ENCODE results near the gene NUDT22.

The NUDT22 gene

DNA sequence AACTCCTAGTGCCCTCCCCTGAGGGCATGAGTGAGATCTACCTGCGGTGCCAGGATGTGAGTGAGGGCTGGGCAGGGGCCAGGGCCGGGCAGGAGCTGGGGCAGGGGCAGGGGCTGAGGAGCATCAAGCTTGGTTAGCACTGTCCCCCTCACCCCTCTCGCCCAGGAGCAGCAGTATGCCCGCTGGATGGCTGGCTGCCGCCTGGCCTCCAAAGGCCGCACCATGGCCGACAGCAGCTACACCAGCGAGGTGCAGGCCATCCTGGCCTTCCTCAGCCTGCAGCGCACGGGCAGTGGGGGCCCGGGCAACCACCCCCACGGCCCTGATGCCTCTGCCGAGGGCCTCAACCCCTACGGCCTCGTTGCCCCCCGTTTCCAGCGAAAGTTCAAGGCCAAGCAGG, 5.8 kb upstream of the NUDT22 start:
- Histone ChIP-seq H3K9me3 (ENCODE audit: low read length) (no peaks in the 10 kb centered on the region), H3K9ac (ENCODE audit: low read length) (no peak overlapping the region), H3K27me3 (ENCODE audit: control insufficient read depth in 1 of 2, insufficient read depth in 2 of 2, low read length in 2 of 2) (no peaks in the 10 kb centered on the region), H3K27ac (ENCODE audit: low read depth, low read length) (no peak overlapping the region), H3K36me3 (ENCODE audit: insufficient read depth, low read length) (no peaks in the 10 kb centered on the region), H3K4me1 (ENCODE audit: insufficient read depth, low read length) (peaks cover 4% of the 10 kb centered on the region), H3K4me3 (ENCODE audit: low read depth in 1 of 2, low read length in 2 of 2) (no peak overlapping the region)

GRCh38 chr11:64220798-64221197, 5.3 kb upstream of the NUDT22 start:
- H3K36me3 ChIP-seq (ENCODE audit: insufficient read depth, low read length) = no peaks in the 10 kb centered on the region
- no peaks in the 10 kb centered on the region for H3K27me3 ChIP-seq (ENCODE audit: control insufficient read depth in 1 of 2, insufficient read depth in 2 of 2, low read length in 2 of 2)
- H3K9me3 ChIP-seq (ENCODE audit: low read length) = no peaks in the 10 kb centered on the region
- no peak overlapping the region for H3K9ac ChIP-seq (ENCODE audit: low read length)
- peaks cover 8% of the 10 kb centered on the region for H3K4me1 ChIP-seq (ENCODE audit: insufficient read depth, low read length)
- no peak overlapping the region for H3K27ac ChIP-seq (ENCODE audit: low read depth, low read length)
- no peak overlapping the region for H3K4me3 ChIP-seq (ENCODE audit: low read depth in 1 of 2, low read length in 2 of 2)

GRCh38 chr11:64222651-64223000, 3.4 kb upstream of the NUDT22 start:
- H3K9me3 ChIP-seq (ENCODE audit: low read length) = no peaks in the 10 kb centered on the region
- no peaks in the 10 kb centered on the region for H3K36me3 ChIP-seq (ENCODE audit: insufficient read depth, low read length)
- no peaks in the 10 kb centered on the region for H3K27me3 ChIP-seq (ENCODE audit: control insufficient read depth in 1 of 2, insufficient read depth in 2 of 2, low read length in 2 of 2)
- H3K4me3 ChIP-seq (ENCODE audit: low read depth in 1 of 2, low read length in 2 of 2) = no peak overlapping the region
- H3K27ac ChIP-seq (ENCODE audit: low read depth, low read length) = no peak overlapping the region
- no peak overlapping the region for H3K9ac ChIP-seq (ENCODE audit: low read length)
- peaks cover 20% of the 10 kb centered on the region for H3K4me1 ChIP-seq (ENCODE audit: insufficient read depth, low read length)

DNA sequence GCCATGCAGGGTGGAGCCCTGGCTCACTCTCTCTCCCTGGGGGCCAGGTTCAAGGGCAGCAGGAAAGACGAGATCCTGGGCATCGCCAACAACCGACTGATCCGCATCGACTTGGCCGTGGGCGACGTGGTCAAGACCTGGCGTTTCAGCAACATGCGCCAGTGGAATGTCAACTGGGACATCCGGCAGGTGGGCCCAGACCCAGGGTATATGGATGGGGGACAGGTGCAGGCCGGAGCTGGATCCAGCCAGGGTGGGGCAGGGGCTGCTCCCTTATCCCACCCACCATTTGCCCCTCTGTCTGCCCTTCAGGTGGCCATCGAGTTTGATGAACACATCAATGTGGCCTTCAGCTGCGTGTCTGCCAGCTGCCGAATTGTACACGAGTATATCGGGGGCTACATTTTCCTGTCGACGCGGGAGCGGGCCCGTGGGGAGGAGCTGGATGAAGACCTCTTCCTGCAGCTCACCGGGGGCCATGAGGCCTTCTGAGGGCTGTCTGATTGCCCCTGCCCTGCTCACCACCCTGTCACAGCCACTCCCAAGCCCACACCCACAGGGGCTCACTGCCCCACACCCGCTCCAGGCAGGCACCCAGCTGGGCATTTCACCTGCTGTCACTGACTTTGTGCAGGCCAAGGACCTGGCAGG, 2.9 kb upstream of the NUDT22 start:
- Histone ChIP-seq H3K36me3 (ENCODE audit: insufficient read depth, low read length) (no peaks in the 10 kb centered on the region), H3K9ac (ENCODE audit: low read length) (no peak overlapping the region), H3K4me3 (ENCODE audit: low read depth in 1 of 2, low read length in 2 of 2) (no peak overlapping the region), H3K27ac (ENCODE audit: low read depth, low read length) (no peak overlapping the region), H3K9me3 (ENCODE audit: low read length) (no peaks in the 10 kb centered on the region), H3K4me1 (ENCODE audit: insufficient read depth, low read length) (peaks cover 21% of the 10 kb centered on the region), H3K27me3 (ENCODE audit: control insufficient read depth in 1 of 2, insufficient read depth in 2 of 2, low read length in 2 of 2) (no peaks in the 10 kb centered on the region)

DNA sequence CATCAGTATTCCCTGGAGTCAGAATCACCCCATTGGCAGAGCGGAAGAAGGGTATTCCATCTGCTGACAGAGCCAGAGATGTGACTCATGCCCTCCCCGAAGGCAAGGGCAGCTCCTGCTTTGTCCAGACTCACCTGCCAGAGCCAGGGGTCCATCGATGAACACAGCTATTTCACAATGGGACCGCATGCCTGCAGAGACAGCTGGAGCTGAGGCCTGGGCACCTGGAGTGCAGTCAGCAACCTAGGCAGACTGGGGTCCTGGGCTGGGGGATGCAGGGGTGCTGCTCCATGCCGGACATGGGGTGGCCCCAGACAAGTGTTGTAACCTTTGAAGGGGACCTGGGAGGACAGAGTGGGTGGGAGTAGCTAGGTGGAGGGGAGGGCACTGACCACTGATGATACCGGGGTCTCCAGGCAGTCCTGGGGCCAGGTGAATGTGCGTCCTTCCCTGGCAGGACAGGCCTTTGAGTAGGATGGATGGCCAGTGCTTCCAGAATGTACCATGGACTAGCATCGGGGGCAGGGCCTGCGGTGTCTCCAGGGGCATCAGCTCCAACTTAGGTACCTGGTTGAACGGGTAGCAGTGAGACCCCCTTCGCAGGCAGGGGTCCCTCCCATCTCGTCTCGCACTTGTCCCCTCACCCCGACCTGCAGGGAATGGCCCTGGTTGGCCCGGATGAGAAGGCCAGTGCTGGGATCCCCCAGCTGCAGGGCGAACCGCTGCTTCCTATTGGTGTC, 1.8 kb upstream of the NUDT22 start:
- H3K27ac ChIP-seq (ENCODE audit: low read depth, low read length) = no peak overlapping the region
- no peaks in the 10 kb centered on the region for H3K9me3 ChIP-seq (ENCODE audit: low read length)
- peaks cover 24% of the 10 kb centered on the region for H3K4me1 ChIP-seq (ENCODE audit: insufficient read depth, low read length)
- no peak overlapping the region for H3K9ac ChIP-seq (ENCODE audit: low read length)
- H3K4me3 ChIP-seq (ENCODE audit: low read depth in 1 of 2, low read length in 2 of 2) = no peak overlapping the region
- H3K36me3 ChIP-seq (ENCODE audit: insufficient read depth, low read length) = no peaks in the 10 kb centered on the region
- H3K27me3 ChIP-seq (ENCODE audit: control insufficient read depth in 1 of 2, insufficient read depth in 2 of 2, low read length in 2 of 2) = no peaks in the 10 kb centered on the region

GRCh38 chr11:64224891-64225607, 1.0 kb upstream of the NUDT22 start:
- H3K4me3 ChIP-seq (ENCODE audit: low read depth in 1 of 2, low read length in 2 of 2) = peak overlapping the region; percentile 71 to 89
- peaks cover 29% of the 10 kb centered on the region for H3K4me1 ChIP-seq (ENCODE audit: insufficient read depth, low read length)
- H3K36me3 ChIP-seq (ENCODE audit: insufficient read depth, low read length) = no peaks in the 10 kb centered on the region
- H3K9me3 ChIP-seq (ENCODE audit: low read length) = no peaks in the 10 kb centered on the region
- peak overlapping the region; percentile 82 for H3K9ac ChIP-seq (ENCODE audit: low read length)
- H3K27ac ChIP-seq (ENCODE audit: low read depth, low read length) = peak overlapping the region; percentile 86
- no peaks in the 10 kb centered on the region for H3K27me3 ChIP-seq (ENCODE audit: control insufficient read depth in 1 of 2, insufficient read depth in 2 of 2, low read length in 2 of 2)

DNA sequence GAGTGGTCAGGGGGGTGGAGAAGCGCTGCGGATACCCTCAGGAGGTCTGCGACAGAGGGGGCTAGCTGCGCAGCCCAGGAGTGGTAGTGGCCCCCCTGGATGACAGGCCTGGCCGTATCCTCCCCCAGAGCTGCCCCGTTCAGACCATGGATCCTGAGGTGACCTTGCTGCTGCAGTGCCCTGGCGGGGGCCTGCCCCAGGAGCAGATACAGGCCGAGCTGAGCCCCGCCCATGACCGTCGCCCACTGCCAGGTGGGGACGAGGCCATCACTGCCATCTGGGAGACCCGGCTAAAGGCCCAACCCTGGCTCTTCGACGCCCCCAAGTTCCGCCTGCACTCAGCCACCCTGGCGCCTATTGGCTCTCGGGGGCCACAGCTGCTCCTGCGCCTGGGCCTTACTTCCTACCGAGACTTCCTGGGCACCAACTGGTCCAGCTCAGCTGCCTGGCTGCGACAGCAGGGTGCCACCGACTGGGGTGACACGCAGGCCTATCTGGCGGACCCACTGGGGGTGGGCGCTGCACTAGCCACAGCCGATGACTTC, 505 bp downstream of the NUDT22 start:
- H3K4me1 ChIP-seq (ENCODE audit: insufficient read depth, low read length) = peaks cover 37% of the 10 kb centered on the region

GRCh38 chr11:64227405-64227956, 1.4 kb downstream of the NUDT22 start:
- peak overlapping the region; percentile 86 for H3K27ac ChIP-seq (ENCODE audit: low read depth, low read length)
- H3K4me3 ChIP-seq (ENCODE audit: low read depth in 1 of 2, low read length in 2 of 2) = peak overlapping the region in 1 of 2 donors; percentile 89
- H3K9ac ChIP-seq (ENCODE audit: low read length) = peak overlapping the region; percentile 82
- H3K36me3 ChIP-seq (ENCODE audit: insufficient read depth, low read length) = no peaks in the 10 kb centered on the region
- no peaks in the 10 kb centered on the region for H3K9me3 ChIP-seq (ENCODE audit: low read length)
- H3K27me3 ChIP-seq (ENCODE audit: control insufficient read depth in 1 of 2, insufficient read depth in 2 of 2, low read length in 2 of 2) = no peaks in the 10 kb centered on the region
- H3K4me1 ChIP-seq (ENCODE audit: insufficient read depth, low read length) = peaks cover 46% of the 10 kb centered on the region

More for the DNA sequence above, 505 bp downstream of the NUDT22 start:
- H3K9me3 ChIP-seq (ENCODE audit: low read length) = no peaks in the 10 kb centered on the region
- no peaks in the 10 kb centered on the region for H3K27me3 ChIP-seq (ENCODE audit: control insufficient read depth in 1 of 2, insufficient read depth in 2 of 2, low read length in 2 of 2)
- H3K36me3 ChIP-seq (ENCODE audit: insufficient read depth, low read length) = no peaks in the 10 kb centered on the region
- H3K4me3 ChIP-seq (ENCODE audit: low read depth in 1 of 2, low read length in 2 of 2) = peak overlapping the region; percentile 71 to 89
- H3K27ac ChIP-seq (ENCODE audit: low read depth, low read length) = peak overlapping the region; percentile 86
- H3K9ac ChIP-seq (ENCODE audit: low read length) = peak overlapping the region; percentile 82

DNA sequence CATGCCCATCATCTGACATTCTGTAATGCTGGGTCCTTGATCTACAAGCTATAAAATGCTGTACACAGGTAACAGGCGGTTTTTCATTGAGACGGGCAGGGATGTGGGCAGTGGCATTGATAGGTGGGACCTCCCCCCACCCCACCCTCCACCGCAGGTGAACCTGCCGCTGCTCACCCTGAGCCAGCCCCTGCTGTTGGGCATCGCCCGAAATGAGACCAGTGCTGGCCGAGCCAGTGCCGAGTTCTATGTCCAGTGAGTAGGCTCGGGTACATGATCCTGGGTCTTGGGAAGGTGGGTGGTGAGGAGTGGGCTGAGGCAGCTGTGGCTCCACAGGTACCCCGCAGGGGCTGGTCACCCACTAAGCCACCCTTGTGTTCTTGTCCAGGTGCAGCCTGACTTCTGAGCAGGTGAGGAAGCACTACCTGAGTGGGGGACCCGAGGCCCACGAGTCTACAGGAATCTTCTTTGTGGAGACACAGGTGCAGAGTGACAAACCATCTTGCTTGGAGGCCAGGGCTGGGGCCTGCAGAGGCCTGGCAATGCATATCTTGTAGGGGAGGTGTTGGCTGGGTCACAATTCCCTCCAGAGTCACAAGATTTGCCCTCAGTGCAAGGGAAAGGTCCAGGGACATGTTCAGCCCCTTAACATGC, 3.1 kb downstream of the NUDT22 start:
- Histone ChIP-seq H3K27ac (ENCODE audit: low read depth, low read length) (peak overlapping the region; percentile 95), H3K4me3 (ENCODE audit: low read depth in 1 of 2, low read length in 2 of 2) (peak overlapping the region in 1 of 2 donors; percentile 80), H3K4me1 (ENCODE audit: insufficient read depth, low read length) (peaks cover 60% of the 10 kb centered on the region), H3K27me3 (ENCODE audit: control insufficient read depth in 1 of 2, insufficient read depth in 2 of 2, low read length in 2 of 2) (no peaks in the 10 kb centered on the region), H3K9ac (ENCODE audit: low read length) (peak overlapping the region; percentile 74), H3K36me3 (ENCODE audit: insufficient read depth, low read length) (no peaks in the 10 kb centered on the region), H3K9me3 (ENCODE audit: low read length) (no peaks in the 10 kb centered on the region)

DNA sequence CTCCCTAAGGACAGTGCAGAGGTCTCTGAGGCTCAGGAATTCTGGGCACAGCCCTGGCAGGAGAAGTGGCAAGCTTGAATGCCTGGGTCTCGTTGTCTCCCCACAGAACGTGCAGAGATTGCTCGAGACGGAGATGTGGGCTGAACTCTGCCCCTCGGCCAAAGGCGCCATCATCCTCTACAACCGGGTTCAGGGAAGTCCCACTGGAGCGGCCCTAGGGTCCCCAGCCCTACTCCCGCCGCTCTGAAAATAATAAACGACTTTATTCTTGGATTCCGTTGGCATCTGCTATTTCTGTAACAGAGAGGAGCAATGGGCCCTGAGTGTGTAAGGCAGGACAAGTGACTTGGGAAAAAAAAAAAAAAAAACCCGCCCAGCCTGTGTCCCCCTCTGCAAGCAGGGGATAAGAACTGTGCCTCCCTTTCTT, 3.7 kb downstream of the NUDT22 start:
- no peaks in the 10 kb centered on the region for H3K36me3 ChIP-seq (ENCODE audit: insufficient read depth, low read length)
- peak overlapping the region; percentile 74 for H3K9ac ChIP-seq (ENCODE audit: low read length)
- peaks cover 60% of the 10 kb centered on the region for H3K4me1 ChIP-seq (ENCODE audit: insufficient read depth, low read length)
- H3K9me3 ChIP-seq (ENCODE audit: low read length) = no peaks in the 10 kb centered on the region
- peak overlapping the region; percentile 71 to 80 for H3K4me3 ChIP-seq (ENCODE audit: low read depth in 1 of 2, low read length in 2 of 2)
- no peaks in the 10 kb centered on the region for H3K27me3 ChIP-seq (ENCODE audit: control insufficient read depth in 1 of 2, insufficient read depth in 2 of 2, low read length in 2 of 2)
- peak overlapping the region; percentile 95 for H3K27ac ChIP-seq (ENCODE audit: low read depth, low read length)

Data from muscle layer of colon (tissue), 2 donors.